Panc1 (cell line): ENCODE measurements around the gene SLC25A17. TPM values are rescaled to one million over a fixed set of nuclear protein-coding genes. Genes with fewer than 3 reads are reported as not detected.

Experiments used
- ATAC-seq: fragments of 200-7000 bp; cut with Tn5 transposase; 2 replicates; pipeline ENCODE4 v1.9.1; 2020; ENCODE audit warnings: mild to moderate bottlenecking, moderate library complexity
- BruUV-seq: library from RNA; stranded (reverse); fragments of 400-500 nt; replicated peaks from 2 replicates; lab custom pipeline; 2021; lab: Mats Ljungman, UMichigan
- CTCF ChIA-PET: fragments of 300-600 bp; sonication (Branson Sonifier 250); formaldehyde crosslinking; loops from one replicate; lab custom pipeline; 2022; ENCODE audit warnings: antibody characterized with exemption; lab: Charles Lee
- POLR2A ChIA-PET: fragments of 300-600 bp; sonication (Branson Sonifier 250); formaldehyde crosslinking; loops from one replicate; lab custom pipeline; 2022; ENCODE audit warnings: antibody characterized with exemption; lab: Charles Lee
- DNase-seq: peaks from one replicate; pipeline ENCODE4 v3.0.0-alpha.2; 2010; ENCODE audit warnings: low read depth, low spot score
- H3K27ac ChIP-seq: 2 replicates; pipeline ENCODE4 v1.5.1; 2011; ENCODE audit warnings: mild to moderate bottlenecking, low read length, inconsistent platforms
- H3K27me3 ChIP-seq: fragments of 200-500 bp; sonication (Bioruptor generic); 2 replicates; pipeline ENCODE4 v1.6.0; 2014; ENCODE audit warnings: low read length, inconsistent platforms; ENCODE audit not compliant: control insufficient read depth, insufficient read depth
- H3K36me3 ChIP-seq: fragments of 200-500 bp; sonication (Bioruptor generic); 2 replicates; pipeline ENCODE4 v1.5.1; 2014; ENCODE audit warnings: inconsistent platforms, mild to moderate bottlenecking, low read length, moderate library complexity; ENCODE audit not compliant: control insufficient read depth, insufficient read depth
- H3K4me1 ChIP-seq: 2 replicates; pipeline ENCODE4 v1.5.1; 2011; ENCODE audit warnings: inconsistent platforms, mild to moderate bottlenecking, low read length, moderate library complexity; ENCODE audit not compliant: control insufficient read depth, insufficient read depth
- H3K4me3 ChIP-seq, 2 experiments: 2 replicates each; pipeline ENCODE4 v1.5.1; 2011 to 2012; ENCODE audit warnings: low read depth in 2 of 2, low read length in 2 of 2, mild to moderate bottlenecking in 2 of 2, inconsistent platforms in 1 of 2, moderate library complexity in 1 of 2
- H3K9me3 ChIP-seq: fragments of 200-500 bp; sonication (Bioruptor generic); 2 replicates; pipeline ENCODE4 v1.5.1; 2014; ENCODE audit warnings: low read depth, mild to moderate bottlenecking, inconsistent platforms, low read length, moderate library complexity; ENCODE audit not compliant: control insufficient read depth, insufficient read depth
- CTCF ChIP-seq: fragments of 450-650 bp; IDR thresholded peaks from 2 replicates; pipeline ENCODE4 v1.5.1; 2017; ENCODE audit warnings: mild to moderate bottlenecking
- POLR2AphosphoS5 ChIP-seq: IDR thresholded peaks from 2 replicates; pipeline ENCODE4 v1.6.1; 2012; ENCODE audit warnings: mild to moderate bottlenecking, low read depth, low read length, moderate library complexity
- REST ChIP-seq, 2 experiments: IDR thresholded peaks; 2 replicates each; pipeline ENCODE4 v1.6.1; 2011 to 2012; ENCODE audit warnings: low read depth in 2 of 2, control low read depth in 1 of 2, low read length in 1 of 2, mild to moderate bottlenecking in 1 of 2, moderate library complexity in 1 of 2; ENCODE audit not compliant: insufficient read depth in 1 of 2
- SIN3A ChIP-seq: IDR thresholded peaks from 2 replicates; pipeline ENCODE4 v1.6.1; 2012; ENCODE audit warnings: low read depth, mild to moderate bottlenecking, low read length, moderate library complexity, borderline replicate concordance; ENCODE audit not compliant: insufficient read depth
- TCF7L2 ChIP-seq: IDR thresholded peaks from 2 replicates; pipeline ENCODE4 v1.6.1; 2011; ENCODE audit warnings: mild to moderate bottlenecking, low read depth, low read length, inconsistent platforms
- in situ Hi-C: cut with HindIII; loops from 2 replicates; pipeline ENCODE4 v1.10.0; 2016; ENCODE audit warnings: low sequenced_read_pairs, low pct_unique_long_range_greater_than_20kb
- intact Hi-C: fragments of 100-400 bp; cut with micrococcal nuclease; formaldehyde crosslinking; loops from one replicate; pipeline ENCODE4 v1.10.0; 2022; ENCODE audit not compliant: unreplicated experiment
- total RNA-seq: library from RNA; stranded (reverse); gene quantifications from one replicate; pipeline ENCODE4 v1.2.1, GENCODE V29; 2021; ENCODE audit not compliant: unreplicated experiment

The SLC25A17 gene
- total RNA-seq, 1 experiment from 2014 or later: 28.9 TPM

GRCh38 chr22:40805239-40805638, 13.9 kb downstream of the SLC25A17 start:
- Histone ChIP-seq H3K27me3 (no peaks in the 10 kb centered on the region), H3K27ac (no peak overlapping the region), H3K36me3 (no peaks in the 10 kb centered on the region), H3K4me1 (no peaks in the 10 kb centered on the region), H3K4me3 (no peak overlapping the region), H3K9me3 (no peaks in the 10 kb centered on the region)
- ChIA-PET CTCF (no interaction called here), POLR2A (no interaction called here)
- DNase-seq: no peak
- intact Hi-C loops (no loop called here), in situ Hi-C loops (no loop called here)
- no peak for ATAC-seq
- TF ChIP-seq POLR2AphosphoS5 (no peak), REST (IDR thresholded peaks at IDR 0.05; ENCODE audit: insufficient read depth in 1 of 2, low read depth in 2 of 2, low read length in 1 of 2) (no peak), TCF7L2 (no peak), CTCF (no peak), SIN3A (no peak)
- no TSS peak for BruUV-seq

GRCh38 chr22:40803321-40803720, 15.8 kb downstream of the SLC25A17 start:
- no peak for ATAC-seq
- H3K27me3 ChIP-seq: no peaks in the 10 kb centered on the region
- ChIA-PET CTCF (no interaction called here), POLR2A (interaction anchor here (0.6 kb wide), 1 partner anchor 39 kb away, joined by 3 read pairs; no protein-coding TSS in a partner anchor)
- H3K36me3 ChIP-seq: no peaks in the 10 kb centered on the region
- TF ChIP-seq SIN3A (no peak), REST (IDR thresholded peaks at IDR 0.05; ENCODE audit: insufficient read depth in 1 of 2, low read depth in 2 of 2, low read length in 1 of 2) (no peak), TCF7L2 (no peak), CTCF (no peak), POLR2AphosphoS5 (no peak)
- H3K9me3 ChIP-seq: no peaks in the 10 kb centered on the region
- no peak for DNase-seq
- no TSS peak for BruUV-seq
- no peak overlapping the region for H3K4me3 ChIP-seq
- H3K27ac ChIP-seq: no peak overlapping the region
- no peaks in the 10 kb centered on the region for H3K4me1 ChIP-seq
- in situ Hi-C loops (no loop called here), intact Hi-C loops (no loop called here)
